NCI-H187 (cell line): Measurements from ENCODE around the gene KLK15.

ENCODE experiments used
- DNase-seq, 2 experiments: peaks; one replicate each; lab custom pipeline; 2025; lab: John Stamatoyannopoulos, UW

KLK15 gene

GRCh38 chr19:50833117-50833801 lies at the start of gene KLK15:
TSS of gene KLK15 (minus strand) at chr19:50833574. CDS start at chr19:50831492, 2,082 bp downstream.
- no peak for DNase-seq

GRCh38 chr19:50882188-50882587 lies 48.8 kb upstream of the KLK15 start:
- no peak for DNase-seq

GRCh38 chr19:50880241-50880640 lies 46.9 kb upstream of the KLK15 start:
- no peak for DNase-seq

GRCh38 chr19:50878851-50879250 lies 45.5 kb upstream of the KLK15 start:
- no peak for DNase-seq

- no peak for DNase-seq
Measured at GRCh38 chr19:50877338-50877737, 44.0 kb upstream of the KLK15 start.

- no peak for DNase-seq
Measured at GRCh38 chr19:50876456-50876855, 43.1 kb upstream of the KLK15 start.

- no peak for DNase-seq
Measured at GRCh38 chr19:50875795-50876422, 42.5 kb upstream of the KLK15 start.

- DNase-seq: no peak
Measured at GRCh38 chr19:50874211-50874610, 40.8 kb upstream of the KLK15 start.

- DNase-seq: no peak
Measured at GRCh38 chr19:50873056-50873455, 39.7 kb upstream of the KLK15 start, which contains the start of gene KLK2. TSS of gene KLK2 (plus strand) at chr19:50873439. CDS start at chr19:50873474, 35 bp downstream.

GRCh38 chr19:50870417-50871089 lies 37.2 kb upstream of the KLK15 start:
- no peak for DNase-seq

GRCh38 chr19:50869479-50869878 lies 36.1 kb upstream of the KLK15 start:
- DNase-seq: no peak

GRCh38 chr19:50861496-50862286 lies 28.3 kb upstream of the KLK15 start:
- no peak for DNase-seq

GRCh38 chr19:50861010-50861409 lies 27.6 kb upstream of the KLK15 start:
- DNase-seq: no peak

- no peak for DNase-seq
Measured at GRCh38 chr19:50859849-50860248, 26.5 kb upstream of the KLK15 start.

GRCh38 chr19:50858886-50859285 lies 25.5 kb upstream of the KLK15 start:
- peak; percentile 36 to 51 for DNase-seq

GRCh38 chr19:50857366-50857765 lies 24.0 kb upstream of the KLK15 start:
- DNase-seq: no peak

GRCh38 chr19:50854636-50855410 lies 21.4 kb upstream of the KLK15 start, which contains the start of gene KLK3:
TSS of gene KLK3 (plus strand) at chr19:50854915. CDS start at chr19:50854956, 41 bp downstream.
- DNase-seq: no peak

GRCh38 chr19:50851620-50852019 lies 18.2 kb upstream of the KLK15 start:
- no peak for DNase-seq

GRCh38 chr19:50850738-50851137 lies 17.4 kb upstream of the KLK15 start:
- DNase-seq: no peak

GRCh38 chr19:50844296-50844935 lies 11.0 kb upstream of the KLK15 start:
- no peak for DNase-seq

GRCh38 chr19:50843701-50844221 lies 10.4 kb upstream of the KLK15 start:
- no peak for DNase-seq
